GM12864 (cell line): ENCODE data around the gene ENG.

Experiments
- DNase-seq: peaks from one replicate; pipeline ENCODE4 v3.0.0-alpha.2; 2011; ENCODE audit warnings: low read depth
- H3K4me3 ChIP-seq: 2 replicates; pipeline ENCODE4 v1.5.1; 2011; ENCODE audit warnings: mild to moderate bottlenecking, low read depth, low read length, control low read depth
- CTCF ChIP-seq: IDR thresholded peaks from 2 replicates; pipeline ENCODE4 v1.5.1; 2011; ENCODE audit warnings: low read depth, mild to moderate bottlenecking, moderate library complexity, low read length, control low read depth, inconsistent platforms; ENCODE audit errors: missing control alignments

Gene ENG

GRCh38 chr9:127896395-127897192, 42.1 kb upstream of the ENG start:
- no peak overlapping the region for H3K4me3 ChIP-seq
- TF ChIP-seq CTCF: no peak
- DNase-seq: no peak

GRCh38 chr9:127895811-127896210, 41.4 kb upstream of the ENG start:
- H3K4me3 ChIP-seq: no peak overlapping the region
- TF ChIP-seq CTCF: no peak
- DNase-seq: no peak

- no peak overlapping the region for H3K4me3 ChIP-seq
- no peak for TF ChIP-seq CTCF
- no peak for DNase-seq
Measured at GRCh38 chr9:127893392-127893791, 38.9 kb upstream of the ENG start.

GRCh38 chr9:127892831-127893230, 38.4 kb upstream of the ENG start:
- H3K4me3 ChIP-seq: no peak overlapping the region
- TF ChIP-seq CTCF: no peak
- no peak for DNase-seq

- no peak for TF ChIP-seq CTCF
- DNase-seq: no peak
- no peak overlapping the region for H3K4me3 ChIP-seq
Measured at GRCh38 chr9:127890053-127890452, 35.6 kb upstream of the ENG start.

- peak; percentile 41 for TF ChIP-seq CTCF
- no peak overlapping the region for H3K4me3 ChIP-seq
- DNase-seq: no peak
Measured at GRCh38 chr9:127887792-127888191, 33.3 kb upstream of the ENG start.

GRCh38 chr9:127886401-127886972, 32.0 kb upstream of the ENG start:
- TF ChIP-seq CTCF: no peak
- no peak for DNase-seq
- no peak overlapping the region for H3K4me3 ChIP-seq
